Ishikawa (cell line): ENCODE data around the gene SAMD5.

ENCODE experiments used
- CEBPB ChIP-seq: IDR thresholded peaks from 2 replicates; pipeline ENCODE4 v1.6.1; 2012
- CREB1 ChIP-seq: IDR thresholded peaks from 2 replicates; pipeline ENCODE4 v1.6.1; 2012; ENCODE audit warnings: low read depth
- EGR1 ChIP-seq: IDR thresholded peaks from 2 replicates; pipeline ENCODE4 v1.6.1; 2012
- EP300 ChIP-seq: IDR thresholded peaks from 2 replicates; pipeline ENCODE4 v1.6.1; 2012; ENCODE audit warnings: borderline replicate concordance
- FOXM1 ChIP-seq: IDR thresholded peaks from 2 replicates; pipeline ENCODE4 v1.6.1; 2012; ENCODE audit warnings: low read depth, borderline replicate concordance
- MAX ChIP-seq: IDR thresholded peaks from 2 replicates; pipeline ENCODE4 v1.6.1; 2012
- NFIC ChIP-seq: IDR thresholded peaks from 2 replicates; pipeline ENCODE4 v1.6.1; 2012
- RAD21 ChIP-seq: IDR thresholded peaks from 2 replicates; pipeline ENCODE4 v1.6.1; 2012; ENCODE audit warnings: low read depth
- TAF1 ChIP-seq: IDR thresholded peaks from 2 replicates; pipeline ENCODE4 v1.6.1; 2012; ENCODE audit warnings: low read depth, mild to moderate bottlenecking
- TCF12 ChIP-seq: IDR thresholded peaks from 2 replicates; pipeline ENCODE4 v1.6.1; 2012; ENCODE audit warnings: low read depth
- TEAD4 ChIP-seq: IDR thresholded peaks from 2 replicates; pipeline ENCODE4 v1.6.1; 2012
- USF1 ChIP-seq: IDR thresholded peaks from 2 replicates; pipeline ENCODE4 v1.6.1; 2012
- YY1 ChIP-seq: IDR thresholded peaks from 2 replicates; pipeline ENCODE4 v1.6.1; 2012; ENCODE audit warnings: low read depth
- ZBTB7A ChIP-seq: IDR thresholded peaks from 2 replicates; pipeline ENCODE4 v1.6.1; 2012; ENCODE audit warnings: low read depth
- TF ChIP-seq, protein P1 (sequence below): IDR thresholded peaks from 2 replicates; pipeline ENCODE4 v1.6.1; 2012; ENCODE audit warnings: low read depth, mild to moderate bottlenecking

Gene SAMD5

DNA sequence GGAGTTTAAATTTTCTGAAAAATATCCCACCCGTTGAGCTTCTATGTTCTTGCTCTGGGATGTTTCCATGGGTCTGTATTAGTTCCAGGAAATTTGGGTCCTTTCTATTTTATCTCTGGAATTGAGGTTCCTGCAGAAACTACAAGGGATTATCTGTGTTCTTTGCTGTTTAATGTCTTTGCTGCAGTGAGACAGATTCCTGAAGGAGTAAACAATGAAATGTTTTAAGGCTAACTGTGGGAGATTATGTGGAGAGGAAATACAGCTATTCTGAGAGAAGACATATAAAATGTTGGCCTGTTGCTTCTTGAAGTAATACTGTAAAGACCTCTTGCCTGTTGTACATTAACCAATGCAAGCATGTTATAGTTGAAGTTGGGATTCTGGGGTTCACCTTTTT lies 43.5 kb downstream of the SAMD5 start:
- TF ChIP-seq EP300 (no peak), CEBPB (no peak), EGR1 (no peak), YY1 (no peak), TCF12 (no peak), ZBTB7A (no peak), FOXM1 (no peak)
- TF ChIP-seq, protein P1, sequence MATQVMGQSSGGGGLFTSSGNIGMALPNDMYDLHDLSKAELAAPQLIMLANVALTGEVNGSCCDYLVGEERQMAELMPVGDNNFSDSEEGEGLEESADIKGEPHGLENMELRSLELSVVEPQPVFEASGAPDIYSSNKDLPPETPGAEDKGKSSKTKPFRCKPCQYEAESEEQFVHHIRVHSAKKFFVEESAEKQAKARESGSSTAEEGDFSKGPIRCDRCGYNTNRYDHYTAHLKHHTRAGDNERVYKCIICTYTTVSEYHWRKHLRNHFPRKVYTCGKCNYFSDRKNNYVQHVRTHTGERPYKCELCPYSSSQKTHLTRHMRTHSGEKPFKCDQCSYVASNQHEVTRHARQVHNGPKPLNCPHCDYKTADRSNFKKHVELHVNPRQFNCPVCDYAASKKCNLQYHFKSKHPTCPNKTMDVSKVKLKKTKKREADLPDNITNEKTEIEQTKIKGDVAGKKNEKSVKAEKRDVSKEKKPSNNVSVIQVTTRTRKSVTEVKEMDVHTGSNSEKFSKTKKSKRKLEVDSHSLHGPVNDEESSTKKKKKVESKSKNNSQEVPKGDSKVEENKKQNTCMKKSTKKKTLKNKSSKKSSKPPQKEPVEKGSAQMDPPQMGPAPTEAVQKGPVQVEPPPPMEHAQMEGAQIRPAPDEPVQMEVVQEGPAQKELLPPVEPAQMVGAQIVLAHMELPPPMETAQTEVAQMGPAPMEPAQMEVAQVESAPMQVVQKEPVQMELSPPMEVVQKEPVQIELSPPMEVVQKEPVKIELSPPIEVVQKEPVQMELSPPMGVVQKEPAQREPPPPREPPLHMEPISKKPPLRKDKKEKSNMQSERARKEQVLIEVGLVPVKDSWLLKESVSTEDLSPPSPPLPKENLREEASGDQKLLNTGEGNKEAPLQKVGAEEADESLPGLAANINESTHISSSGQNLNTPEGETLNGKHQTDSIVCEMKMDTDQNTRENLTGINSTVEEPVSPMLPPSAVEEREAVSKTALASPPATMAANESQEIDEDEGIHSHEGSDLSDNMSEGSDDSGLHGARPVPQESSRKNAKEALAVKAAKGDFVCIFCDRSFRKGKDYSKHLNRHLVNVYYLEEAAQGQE, result no peak

GRCh38 chr6:147553099-147553498 lies 44.6 kb downstream of the SAMD5 start:
- no peak for TF ChIP-seq TCF12
- TF ChIP-seq MAX, result no peak
- no peak for TF ChIP-seq CREB1
- no peak for TF ChIP-seq TEAD4
- no peak for TF ChIP-seq NFIC
- TF ChIP-seq ZBTB7A, result no peak
- no peak for TF ChIP-seq YY1
- no peak for TF ChIP-seq TAF1
- no peak for TF ChIP-seq EGR1
- no peak for TF ChIP-seq RAD21
- no peak for TF ChIP-seq EP300
- no peak for TF ChIP-seq FOXM1
- TF ChIP-seq USF1, result no peak

- TF ChIP-seq ZBTB7A, result no peak
- TF ChIP-seq YY1, result no peak
- TF ChIP-seq, protein P1, result no peak
- TF ChIP-seq FOXM1, result no peak
- no peak for TF ChIP-seq MAX
- TF ChIP-seq TAF1, result no peak
- no peak for TF ChIP-seq RAD21
- no peak for TF ChIP-seq EGR1
- no peak for TF ChIP-seq EP300
- no peak for TF ChIP-seq CEBPB
- no peak for TF ChIP-seq CREB1
- no peak for TF ChIP-seq USF1
- TF ChIP-seq NFIC, result no peak
- TF ChIP-seq TEAD4, result no peak
- TF ChIP-seq TCF12, result no peak
These were observed 45.8 kb downstream of the SAMD5 start for GRCh38 chr6:147554281-147554680.

GRCh38 chr6:147559006-147559405 lies 50.5 kb downstream of the SAMD5 start:
- TF ChIP-seq, protein P1, result no peak
- TF ChIP-seq CREB1 (no peak), FOXM1 (no peak), USF1 (no peak), YY1 (no peak), CEBPB (no peak), ZBTB7A (no peak), RAD21 (no peak), MAX (no peak), TCF12 (no peak), EP300 (no peak), EGR1 (no peak), NFIC (no peak), TAF1 (no peak)
